Testis (tissue), 3 donors: ENCODE data around the gene ENTPD7. TPM values are rescaled to one million over a fixed set of nuclear protein-coding genes. Genes with fewer than 3 reads are reported as not detected.

Source experiments
- DNase-seq: peaks from one replicate; pipeline ENCODE4 v3.0.0-alpha.2; 2019
- H3K27ac ChIP-seq, 2 donors: fragments of 200-600 bp; sonication (generic); one replicate each; pipeline ENCODE4 v1.5.1; 2019
- H3K27me3 ChIP-seq: fragments of 200-600 bp; sonication (generic); one replicate; pipeline ENCODE4 v1.5.1; 2019
- H3K36me3 ChIP-seq: fragments of 200-600 bp; sonication (generic); one replicate; pipeline ENCODE4 v1.5.1; 2017; ENCODE audit warnings: low read depth; ENCODE audit errors: missing control alignments
- H3K4me1 ChIP-seq: fragments of 200-600 bp; sonication (generic); one replicate; pipeline ENCODE4 v1.5.1; 2019
- H3K4me3 ChIP-seq, 2 donors: fragments of 200-600 bp; sonication (generic); one replicate each; pipeline ENCODE4 v1.5.1; 2017 to 2019
- H3K9me3 ChIP-seq: fragments of 200-600 bp; sonication (generic); one replicate; pipeline ENCODE4 v1.5.1; 2017
- POLR2A ChIP-seq: fragments of 450-650 bp; IDR thresholded peaks from one replicate; pipeline ENCODE4 v1.6.1; 2017; ENCODE audit warnings: antibody characterized with exemption, mild to moderate bottlenecking, moderate library complexity
- WGBS, 2 donors: methylation state at CpG; one replicate each; pipeline ENCODE4 v1.1.5; 2018; 5-methylcytosine and 5-hydroxymethylcytosine counted together
- intact Hi-C: fragments of 100-400 bp; cut with DNase I; formaldehyde crosslinking; loops from one replicate; pipeline ENCODE4 v1.15.1; 2023; ENCODE audit warnings: low total_unique reads
- polyA plus RNA-seq: library from polyadenylated mRNA; stranded (reverse); fragments of 350-450 nt; fragmentation: Illumina TruSeq; extraction: RNeasy Lipid Tissue Mini Kit (QIAGEN cat#74804); gene quantifications from one replicate; pipeline ENCODE4 v1.2.3, GENCODE V29; 2014; ENCODE audit warnings: low read depth, low replicate concordance; ENCODE audit not compliant: insufficient read depth
- total RNA-seq, 2 donors: library from RNA; depleted of rRNA; stranded (reverse); fragments of >200 nt; gene quantifications; one replicate each; pipeline ENCODE4 v1.2.3, GENCODE V29; 2016
- TF ChIP-seq, protein P1 (sequence below), 3 experiments: fragments of 450-650 bp in 2 of 3; fragments of 200-600 bp in 1 of 3; sonication (generic) in 1 of 3; IDR thresholded peaks; one replicate each; pipeline ENCODE4 v1.5.1; 2016 to 2019; ENCODE audit warnings: antibody characterized with exemption in 3 of 3, mild to moderate bottlenecking in 2 of 3, moderate library complexity in 1 of 3

The ENTPD7 gene
- total and polyA plus RNA-seq, 3 donors from 2014 or later, result 4.0 to 6.3 (median 5.0) TPM

DNA sequence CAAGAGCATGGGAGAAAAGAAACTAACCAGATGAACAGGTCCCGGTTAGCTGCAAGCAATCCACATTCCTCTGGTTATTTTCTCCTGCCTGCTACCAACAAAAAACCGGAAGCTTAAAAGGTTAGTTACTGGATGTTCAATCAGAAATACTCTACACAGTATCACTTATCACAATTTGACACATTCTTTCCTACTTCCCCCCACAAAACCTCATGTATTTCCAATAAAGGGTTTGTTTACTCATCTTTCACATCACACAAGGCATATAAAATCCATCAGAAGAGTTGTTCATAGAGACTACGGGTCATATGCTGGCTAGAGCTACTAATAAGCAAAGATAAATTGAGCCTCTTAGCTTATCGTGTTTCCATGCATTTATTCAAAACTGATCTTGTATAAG, 43.9 kb upstream of the ENTPD7 start:
- no peaks in the 10 kb centered on the region for H3K36me3 ChIP-seq
- intact Hi-C loops, result no loop called here
- DNase-seq, result no peak
- H3K27me3 ChIP-seq, result no peaks in the 10 kb centered on the region
- TF ChIP-seq, protein P1, sequence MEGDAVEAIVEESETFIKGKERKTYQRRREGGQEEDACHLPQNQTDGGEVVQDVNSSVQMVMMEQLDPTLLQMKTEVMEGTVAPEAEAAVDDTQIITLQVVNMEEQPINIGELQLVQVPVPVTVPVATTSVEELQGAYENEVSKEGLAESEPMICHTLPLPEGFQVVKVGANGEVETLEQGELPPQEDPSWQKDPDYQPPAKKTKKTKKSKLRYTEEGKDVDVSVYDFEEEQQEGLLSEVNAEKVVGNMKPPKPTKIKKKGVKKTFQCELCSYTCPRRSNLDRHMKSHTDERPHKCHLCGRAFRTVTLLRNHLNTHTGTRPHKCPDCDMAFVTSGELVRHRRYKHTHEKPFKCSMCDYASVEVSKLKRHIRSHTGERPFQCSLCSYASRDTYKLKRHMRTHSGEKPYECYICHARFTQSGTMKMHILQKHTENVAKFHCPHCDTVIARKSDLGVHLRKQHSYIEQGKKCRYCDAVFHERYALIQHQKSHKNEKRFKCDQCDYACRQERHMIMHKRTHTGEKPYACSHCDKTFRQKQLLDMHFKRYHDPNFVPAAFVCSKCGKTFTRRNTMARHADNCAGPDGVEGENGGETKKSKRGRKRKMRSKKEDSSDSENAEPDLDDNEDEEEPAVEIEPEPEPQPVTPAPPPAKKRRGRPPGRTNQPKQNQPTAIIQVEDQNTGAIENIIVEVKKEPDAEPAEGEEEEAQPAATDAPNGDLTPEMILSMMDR (IDR thresholded peaks at IDR 0.05), result no peak
- TF ChIP-seq POLR2A, result no peak
- H3K4me3 ChIP-seq, result no peak overlapping the region
- H3K27ac ChIP-seq, result no peak overlapping the region
- H3K9me3 ChIP-seq, result no peaks in the 10 kb centered on the region
- H3K4me1 ChIP-seq, result peaks cover 18% of the 10 kb centered on the region
- 65 to 73% methylated on average over 4 of the region's 4 CpGs for WGBS, 2 donors

GRCh38 chr10:99617696-99618095, 41.6 kb upstream of the ENTPD7 start:
- no peak overlapping the region for H3K27ac ChIP-seq
- H3K4me3 ChIP-seq, result no peak overlapping the region
- no peaks in the 10 kb centered on the region for H3K36me3 ChIP-seq
- H3K4me1 ChIP-seq, result peaks cover 23% of the 10 kb centered on the region
- intact Hi-C loops, result no loop called here
- no peaks in the 10 kb centered on the region for H3K27me3 ChIP-seq
- 59 to 63% methylated on average over 2 of the region's 2 CpGs for WGBS, 2 donors
- DNase-seq, result no peak
- TF ChIP-seq, protein P1 (IDR thresholded peaks at IDR 0.05), result no peak
- TF ChIP-seq POLR2A, result no peak
- H3K9me3 ChIP-seq, result no peaks in the 10 kb centered on the region

DNA sequence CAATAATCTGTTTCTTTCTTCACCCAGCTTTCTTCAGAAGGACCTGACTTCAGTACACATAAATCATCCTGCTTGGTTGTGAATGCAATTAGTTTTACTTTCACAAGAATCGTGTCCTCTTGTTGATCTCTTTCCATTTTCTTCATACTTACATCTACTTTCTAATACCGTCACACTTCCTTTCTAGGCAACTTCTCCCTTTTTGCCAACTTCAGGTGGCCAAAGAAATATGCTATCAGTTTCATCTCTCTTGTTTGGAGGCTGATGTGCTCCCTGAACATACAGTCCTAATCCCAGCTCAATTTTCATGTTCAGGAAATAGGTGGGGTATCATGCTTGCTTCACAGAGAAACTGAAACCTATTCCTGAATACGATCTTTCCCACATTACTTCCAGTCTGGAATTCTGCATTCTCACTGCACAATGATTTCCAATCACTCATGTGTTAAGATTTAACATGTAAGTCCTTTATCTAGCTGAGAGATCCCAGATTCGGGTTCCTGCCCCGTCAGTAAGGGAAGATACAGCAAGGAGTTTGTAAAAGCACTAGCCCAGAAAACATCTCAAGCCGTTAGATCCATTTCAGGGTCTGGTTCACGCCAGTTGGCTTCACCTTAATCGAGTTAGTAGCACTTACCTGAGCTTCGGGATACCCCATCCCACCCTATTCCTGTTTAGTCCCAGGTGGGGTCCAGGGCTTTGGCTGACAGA, 40.1 kb upstream of the ENTPD7 start:
- Histone ChIP-seq H3K9me3 (no peaks in the 10 kb centered on the region), H3K4me3 (peak overlapping the region; percentile 77 to 86), H3K36me3 (no peaks in the 10 kb centered on the region), H3K4me1 (peaks cover 23% of the 10 kb centered on the region), H3K27me3 (no peaks in the 10 kb centered on the region), H3K27ac (peak overlapping the region; percentile 76 to 84)
- DNase-seq, result no peak
- intact Hi-C loops, result no loop called here
- TF ChIP-seq, protein P1 (IDR thresholded peaks at IDR 0.05), result no peak
- no peak for TF ChIP-seq POLR2A
- 1 to 2% methylated on average over 9 of the region's 9 CpGs for WGBS, 2 donors

DNA sequence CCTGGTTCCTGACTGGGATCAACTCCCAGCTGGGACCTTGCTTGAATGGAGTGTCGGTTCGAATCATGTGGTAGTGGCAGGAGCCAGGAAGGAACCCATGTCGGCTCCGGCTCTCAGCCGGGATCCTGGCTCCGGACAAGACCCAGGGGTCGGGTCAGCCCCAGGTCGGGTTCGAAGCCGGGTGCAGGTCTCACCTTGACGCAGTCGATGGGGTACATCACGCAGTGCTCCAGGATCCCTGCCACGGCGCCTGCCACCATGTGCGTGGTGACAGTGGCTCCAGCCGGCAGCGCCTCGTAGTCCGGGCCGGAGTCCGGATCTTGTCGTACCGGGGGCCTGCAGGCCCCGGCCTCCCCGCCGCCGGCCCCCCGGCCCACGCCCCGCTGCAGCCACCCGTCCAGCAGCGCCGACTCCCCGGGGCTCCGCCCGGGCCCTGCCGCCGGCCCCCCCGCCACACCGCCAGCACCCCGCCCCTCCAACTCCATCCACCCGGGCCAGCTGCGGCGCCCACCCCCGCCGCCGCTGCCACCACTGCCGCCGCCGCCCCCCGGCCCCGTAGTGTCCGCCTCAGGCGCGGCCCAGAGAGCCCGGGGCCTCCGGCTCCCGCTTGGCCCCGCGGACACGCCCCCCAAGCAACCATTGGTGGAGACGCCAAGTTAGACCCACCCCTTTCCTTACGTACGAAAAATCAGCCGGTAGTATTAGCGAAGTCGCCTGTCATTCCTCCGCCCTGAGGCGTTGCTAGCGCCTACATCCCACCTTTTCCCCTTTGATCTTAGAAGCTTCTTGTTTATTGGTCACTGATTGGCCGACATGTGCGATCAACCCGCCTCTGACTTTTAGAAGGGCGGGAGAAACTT, 39.2 kb upstream of the ENTPD7 start, which contains the start of gene SLC25A28:
TSS of gene SLC25A28 (minus strand) at position 589 of the 860 bp plus-strand sequence. CDS start at position 485, 104 bp downstream.
- intact Hi-C loops, result loop anchor here (10.0 kb wide), 1 partner anchor 185 kb away; the partner anchor contains the start of gene GOT1
- no peak for TF ChIP-seq POLR2A
- TF ChIP-seq, protein P1 (IDR thresholded peaks at IDR 0.05), result no peak
- peak within 1 kb of the TSS; percentile 77 to 86 for H3K4me3 ChIP-seq
- no peaks in the 10 kb centered on the region for H3K27me3 ChIP-seq
- H3K36me3 ChIP-seq, result no peaks in the 10 kb centered on the region
- no peaks in the 10 kb centered on the region for H3K9me3 ChIP-seq
- peak; percentile 98 for DNase-seq
- H3K27ac ChIP-seq, result peak within 1 kb of the TSS; percentile 94 to 96
- peaks cover 23% of the 10 kb centered on the region for H3K4me1 ChIP-seq
- 0 to 1% methylated on average over 26 to 37 of the region's 75 CpGs for WGBS, 2 donors
